Measurements from ENCODE around the gene EEF2KMT.

DNA sequence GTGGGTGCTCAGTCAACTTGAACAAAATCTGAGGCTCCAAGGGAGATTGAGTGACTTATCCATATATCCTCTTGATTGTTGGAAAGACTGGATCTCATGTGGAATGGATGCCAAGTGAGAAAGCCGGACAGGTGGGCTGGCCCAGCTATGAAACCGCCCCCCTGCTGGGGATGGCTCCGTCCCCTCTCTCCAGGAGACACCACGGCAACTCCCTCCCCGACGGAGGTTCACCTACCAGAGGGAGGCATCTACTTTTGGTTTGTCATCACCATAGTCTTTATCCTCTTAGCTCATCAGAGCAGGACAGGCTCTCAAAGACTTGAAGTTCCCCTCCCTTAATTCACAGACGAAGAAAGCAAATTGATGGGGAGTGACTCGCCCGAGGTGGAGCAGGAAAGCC, 27.7 kb downstream of the EEF2KMT start:
- TF ChIP-seq, protein P1, sequence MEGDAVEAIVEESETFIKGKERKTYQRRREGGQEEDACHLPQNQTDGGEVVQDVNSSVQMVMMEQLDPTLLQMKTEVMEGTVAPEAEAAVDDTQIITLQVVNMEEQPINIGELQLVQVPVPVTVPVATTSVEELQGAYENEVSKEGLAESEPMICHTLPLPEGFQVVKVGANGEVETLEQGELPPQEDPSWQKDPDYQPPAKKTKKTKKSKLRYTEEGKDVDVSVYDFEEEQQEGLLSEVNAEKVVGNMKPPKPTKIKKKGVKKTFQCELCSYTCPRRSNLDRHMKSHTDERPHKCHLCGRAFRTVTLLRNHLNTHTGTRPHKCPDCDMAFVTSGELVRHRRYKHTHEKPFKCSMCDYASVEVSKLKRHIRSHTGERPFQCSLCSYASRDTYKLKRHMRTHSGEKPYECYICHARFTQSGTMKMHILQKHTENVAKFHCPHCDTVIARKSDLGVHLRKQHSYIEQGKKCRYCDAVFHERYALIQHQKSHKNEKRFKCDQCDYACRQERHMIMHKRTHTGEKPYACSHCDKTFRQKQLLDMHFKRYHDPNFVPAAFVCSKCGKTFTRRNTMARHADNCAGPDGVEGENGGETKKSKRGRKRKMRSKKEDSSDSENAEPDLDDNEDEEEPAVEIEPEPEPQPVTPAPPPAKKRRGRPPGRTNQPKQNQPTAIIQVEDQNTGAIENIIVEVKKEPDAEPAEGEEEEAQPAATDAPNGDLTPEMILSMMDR (IDR thresholded peaks at IDR 0.05), result no peak
- no peak for TF ChIP-seq EP300 (IDR thresholded peaks at IDR 0.05)
- TF ChIP-seq POLR2A (IDR thresholded peaks at IDR 0.05), result no peak
